Measurements from ENCODE around the gene EMC9. TPM values are rescaled to one million over a fixed set of nuclear protein-coding genes. Genes with fewer than 3 reads are reported as not detected.

The EMC9 gene
- total RNA-seq, 3 donors from 2014 or later = 13.4 to 19.0 (median 16.5) TPM

DNA sequence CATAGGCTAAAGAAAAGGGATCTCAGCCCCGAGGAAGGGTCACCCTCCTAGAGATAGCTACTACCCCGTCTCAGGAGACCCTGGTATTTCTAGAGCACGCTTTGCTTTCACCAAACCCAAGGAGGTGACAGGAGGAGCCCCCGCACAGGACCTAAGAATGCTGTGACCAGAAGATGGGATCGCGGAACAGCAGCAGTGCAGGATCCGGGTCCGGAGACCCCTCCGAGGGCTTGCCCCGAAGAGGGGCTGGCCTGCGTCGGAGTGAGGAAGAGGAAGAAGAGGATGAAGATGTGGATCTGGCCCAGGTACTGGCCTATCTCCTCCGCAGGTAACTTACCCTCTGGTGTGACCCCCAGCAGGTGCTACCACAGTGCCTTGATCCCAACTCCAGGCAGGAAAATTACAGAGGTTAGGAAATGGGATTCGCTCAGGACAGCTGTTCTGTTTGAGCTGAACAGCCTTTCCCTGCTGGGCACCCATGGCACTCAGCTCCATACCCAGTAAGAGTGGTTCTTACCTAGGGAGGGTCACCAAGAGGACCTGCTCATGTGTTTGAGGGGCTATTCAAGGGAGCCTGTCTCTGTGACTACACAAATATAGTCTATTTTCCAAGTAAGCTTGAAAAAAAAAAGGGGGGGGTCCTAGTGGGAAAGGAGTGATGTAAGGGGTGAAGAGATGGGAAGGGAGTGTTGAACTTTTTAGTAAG lies 25.8 kb downstream of the EMC9 start:
- H3K27ac ChIP-seq = peak overlapping the region; percentile 98 to 99
- intact Hi-C loops (cut with DNase I; ENCODE audit: low total_unique reads) = no loop called here
- peak overlapping the region; percentile 64 to 74 (median 74) for H3K4me3 ChIP-seq
- no peaks in the 10 kb centered on the region for H3K27me3 ChIP-seq
- H3K9me3 ChIP-seq = no peaks in the 10 kb centered on the region
- TF ChIP-seq POLR2AphosphoS5 (IDR thresholded peaks at IDR 0.05) (no peak), POLR2A (IDR thresholded peaks at IDR 0.05) (no peak)
- TF ChIP-seq, protein P1, sequence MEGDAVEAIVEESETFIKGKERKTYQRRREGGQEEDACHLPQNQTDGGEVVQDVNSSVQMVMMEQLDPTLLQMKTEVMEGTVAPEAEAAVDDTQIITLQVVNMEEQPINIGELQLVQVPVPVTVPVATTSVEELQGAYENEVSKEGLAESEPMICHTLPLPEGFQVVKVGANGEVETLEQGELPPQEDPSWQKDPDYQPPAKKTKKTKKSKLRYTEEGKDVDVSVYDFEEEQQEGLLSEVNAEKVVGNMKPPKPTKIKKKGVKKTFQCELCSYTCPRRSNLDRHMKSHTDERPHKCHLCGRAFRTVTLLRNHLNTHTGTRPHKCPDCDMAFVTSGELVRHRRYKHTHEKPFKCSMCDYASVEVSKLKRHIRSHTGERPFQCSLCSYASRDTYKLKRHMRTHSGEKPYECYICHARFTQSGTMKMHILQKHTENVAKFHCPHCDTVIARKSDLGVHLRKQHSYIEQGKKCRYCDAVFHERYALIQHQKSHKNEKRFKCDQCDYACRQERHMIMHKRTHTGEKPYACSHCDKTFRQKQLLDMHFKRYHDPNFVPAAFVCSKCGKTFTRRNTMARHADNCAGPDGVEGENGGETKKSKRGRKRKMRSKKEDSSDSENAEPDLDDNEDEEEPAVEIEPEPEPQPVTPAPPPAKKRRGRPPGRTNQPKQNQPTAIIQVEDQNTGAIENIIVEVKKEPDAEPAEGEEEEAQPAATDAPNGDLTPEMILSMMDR (IDR thresholded peaks at IDR 0.05) = no peak
- peak in 1 of 2 donors; percentile 45 for DNase-seq (ENCODE audit: low spot score in 2 of 2)
- H3K36me3 ChIP-seq = no peaks in the 10 kb centered on the region
- H3K4me1 ChIP-seq = peaks cover 4 to 13% of the 10 kb centered on the region in 2 donors

DNA sequence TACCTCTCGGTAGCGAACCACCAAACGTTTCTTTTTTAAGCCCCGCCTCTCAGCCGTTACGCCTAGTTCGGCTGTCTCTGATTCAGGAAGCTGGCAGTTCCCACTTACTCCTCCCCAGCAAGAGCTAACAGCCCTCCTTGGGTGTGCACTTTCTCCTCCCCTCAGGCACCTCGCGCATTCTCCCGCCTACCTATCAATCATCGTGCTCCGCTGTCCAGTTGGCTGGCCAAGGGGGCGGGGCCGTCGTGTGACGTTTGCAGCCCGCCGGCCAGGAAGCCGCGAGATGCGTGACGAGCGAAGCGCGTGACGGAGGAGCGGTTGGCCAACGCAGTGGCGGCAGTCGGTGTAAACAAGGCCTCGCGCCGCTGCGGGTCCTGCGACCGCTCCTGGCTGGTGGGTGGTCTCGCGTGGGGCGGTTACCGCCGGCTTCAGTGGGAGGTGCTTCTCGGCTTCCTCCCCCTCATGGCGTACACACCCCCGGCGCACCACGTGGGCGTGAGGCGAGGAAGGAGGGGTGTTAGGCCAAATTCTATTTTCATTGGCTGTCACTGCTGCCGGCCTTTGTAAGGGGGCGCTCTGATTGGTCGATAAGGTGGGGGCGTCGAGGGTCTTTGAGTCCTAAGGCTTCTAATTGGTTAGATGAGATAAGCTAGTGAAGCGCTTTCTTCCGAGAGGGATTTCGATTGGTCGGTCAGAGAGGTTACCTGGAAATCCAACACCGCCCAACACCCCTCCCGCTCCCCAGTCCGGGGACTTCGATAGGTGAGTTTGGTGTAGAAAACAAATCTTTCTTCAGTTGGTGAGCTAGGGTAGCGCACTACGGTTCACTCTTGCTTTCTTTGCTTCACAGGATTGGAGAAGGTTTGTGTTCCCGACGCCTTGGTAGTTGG lies 26.6 kb downstream of the EMC9 start, which contains the start of the genes DCAF11 and NRL:
TSS of gene DCAF11 (plus strand) at position 246 of the 890 bp plus-strand sequence. CDS start 818 bp downstream, outside the sequence.
TSS of gene NRL (minus strand) at position 418 of the 890 bp plus-strand sequence. CDS start 32,101 bp downstream, outside the sequence.
- H3K27me3 ChIP-seq = no peaks in the 10 kb centered on the region
- intact Hi-C loops (cut with DNase I; ENCODE audit: low total_unique reads) = no loop called here
- H3K4me3 ChIP-seq = peak within 1 kb of the TSS; percentile 64 to 74 (median 74)
- TF ChIP-seq, protein P1 (IDR thresholded peaks at IDR 0.05) = no peak
- TF ChIP-seq POLR2AphosphoS5 (IDR thresholded peaks at IDR 0.05) = peak; percentile 92 to 98 (median 93)
- TF ChIP-seq POLR2A (IDR thresholded peaks at IDR 0.05) = peak; percentile 14
- H3K4me1 ChIP-seq = peaks cover 4 to 13% of the 10 kb centered on the region in 2 donors
- H3K9me3 ChIP-seq = no peaks in the 10 kb centered on the region
- no peaks in the 10 kb centered on the region for H3K36me3 ChIP-seq
- peak; percentile 99 for DNase-seq (ENCODE audit: low spot score in 2 of 2)
- peak within 1 kb of the TSS; percentile 98 to 99 for H3K27ac ChIP-seq

DNA sequence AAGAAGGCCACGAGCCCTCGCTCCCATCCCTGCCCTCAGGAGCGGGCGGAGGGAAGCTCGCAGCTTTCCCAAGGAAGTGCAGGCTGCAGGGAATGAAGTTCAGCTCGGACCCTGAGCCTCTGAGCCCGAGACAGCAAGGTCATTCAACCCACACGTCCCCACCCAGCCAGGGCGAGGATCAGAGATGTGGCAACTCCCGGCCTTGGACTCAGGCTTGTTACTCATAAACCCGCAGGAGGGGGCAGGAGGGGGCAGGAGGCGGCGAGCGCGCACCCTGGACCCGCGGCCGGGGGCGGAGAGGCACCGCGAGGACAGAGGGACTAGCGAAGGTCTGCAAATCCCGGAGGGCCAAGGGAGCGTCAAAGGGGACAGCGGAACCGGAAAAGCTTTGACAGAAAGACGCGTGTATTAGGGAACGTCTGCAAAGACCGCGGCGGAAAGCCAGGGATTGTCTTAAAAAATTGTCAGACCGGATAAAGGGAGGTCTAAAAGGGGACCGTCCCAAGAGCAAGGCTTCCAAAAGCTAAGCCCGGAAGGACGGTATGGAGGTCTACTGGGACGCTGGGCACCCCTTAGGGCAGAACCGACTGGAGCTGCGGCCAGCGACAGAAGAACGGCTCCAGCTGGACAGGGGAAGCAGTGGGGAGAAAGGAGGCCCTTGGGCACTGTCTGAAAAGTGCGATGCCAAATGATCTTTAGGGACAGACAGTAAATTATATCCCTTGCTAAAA lies 27.4 kb downstream of the EMC9 start:
- Histone ChIP-seq H3K4me3 (peak overlapping the region; percentile 64 to 74 (median 74)), H3K9me3 (no peaks in the 10 kb centered on the region), H3K27ac (peak overlapping the region; percentile 98 to 99), H3K36me3 (no peaks in the 10 kb centered on the region), H3K4me1 (peaks cover 4 to 14% of the 10 kb centered on the region in 2 donors), H3K27me3 (no peaks in the 10 kb centered on the region)
- peak; percentile 77 to 79 for DNase-seq (ENCODE audit: low spot score in 2 of 2)
- TF ChIP-seq POLR2A (IDR thresholded peaks at IDR 0.05) (peak; percentile 13), POLR2AphosphoS5 (IDR thresholded peaks at IDR 0.05) (peak in 2 of 3 donors; percentile 29 to 62)
- TF ChIP-seq, protein P1 (IDR thresholded peaks at IDR 0.05) = no peak
- intact Hi-C loops (cut with DNase I; ENCODE audit: low total_unique reads) = no loop called here

DNA sequence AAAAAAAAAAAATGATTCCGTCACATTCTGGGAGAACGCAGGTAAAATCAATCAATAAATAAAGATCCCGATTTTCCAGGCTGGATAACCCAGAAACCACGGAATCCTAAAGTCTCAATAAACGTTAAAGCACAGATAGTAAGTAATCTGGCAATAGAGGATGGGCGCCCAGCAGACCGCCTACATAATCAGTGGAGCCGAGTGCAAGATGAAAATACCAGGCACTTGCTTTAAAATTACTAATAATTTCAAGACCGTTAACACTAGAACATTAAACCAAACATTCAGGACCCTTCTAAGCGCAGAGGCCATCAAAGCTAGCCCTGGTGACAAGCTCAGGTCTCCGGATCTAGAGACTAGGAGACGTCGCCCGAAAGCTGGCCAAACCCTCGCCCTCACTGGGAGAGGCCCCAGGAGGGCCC lies 28.0 kb downstream of the EMC9 start:
- Histone ChIP-seq H3K4me1 (peaks cover 4 to 17% of the 10 kb centered on the region in 2 donors), H3K36me3 (no peaks in the 10 kb centered on the region), H3K27me3 (no peaks in the 10 kb centered on the region), H3K27ac (peak overlapping the region; percentile 98 to 99), H3K9me3 (no peaks in the 10 kb centered on the region), H3K4me3 (peak overlapping the region; percentile 64 to 74 (median 74))
- no peak for DNase-seq (ENCODE audit: low spot score in 2 of 2)
- intact Hi-C loops (cut with DNase I; ENCODE audit: low total_unique reads) = no loop called here
- no peak for TF ChIP-seq POLR2A (IDR thresholded peaks at IDR 0.05)

DNA sequence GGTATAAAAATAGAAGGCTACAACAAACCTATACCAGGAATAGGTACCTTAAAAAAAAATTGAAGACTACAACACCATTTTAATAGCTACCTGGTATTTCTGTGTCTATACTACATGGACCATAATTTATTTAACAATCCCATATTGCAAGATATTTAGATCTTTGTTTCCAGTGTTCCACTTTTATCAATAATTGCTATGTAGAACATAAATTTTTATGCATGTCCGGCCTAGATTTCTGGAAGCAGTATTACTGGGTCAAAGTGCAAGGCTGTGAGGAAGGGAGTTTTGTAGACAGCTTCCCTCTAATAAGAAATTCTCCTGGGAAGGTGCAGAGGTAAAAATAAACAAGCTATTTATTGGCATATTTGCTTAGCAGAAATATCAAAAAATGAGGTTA lies 30.9 kb downstream of the EMC9 start:
- intact Hi-C loops (cut with DNase I; ENCODE audit: low total_unique reads) = no loop called here
- TF ChIP-seq POLR2AphosphoS5 (IDR thresholded peaks at IDR 0.05) = no peak
- TF ChIP-seq POLR2A (IDR thresholded peaks at IDR 0.05) = no peak
- TF ChIP-seq, protein P1 (IDR thresholded peaks at IDR 0.05) = no peak
- DNase-seq (ENCODE audit: low spot score in 2 of 2) = no peak

More for the DNA sequence above, 30.9 kb downstream of the EMC9 start:
- no peaks in the 10 kb centered on the region for H3K36me3 ChIP-seq
- H3K4me3 ChIP-seq = no peak overlapping the region
- no peaks in the 10 kb centered on the region for H3K27me3 ChIP-seq
- H3K4me1 ChIP-seq = peaks cover 0 to 4% of the 10 kb centered on the region in 2 donors
- no peak overlapping the region for H3K27ac ChIP-seq
- no peaks in the 10 kb centered on the region for H3K9me3 ChIP-seq
